Loucy (cell line): ENCODE data around the gene UBE2J2.

Experiments used
- EZH2phosphoT487 ChIP-seq: fragments of 200-600 bp; IDR thresholded peaks from 2 replicates; pipeline ENCODE4 v1.6.1; 2018; ENCODE audit warnings: antibody characterized with exemption, mild to moderate bottlenecking, moderate library complexity, borderline replicate concordance
- TF ChIP-seq, protein P1 (sequence below): fragments of 200-600 bp; sonication (generic); conservative IDR thresholded peaks from 2 replicates; pipeline ENCODE4 v1.5.1; 2014; ENCODE audit warnings: mild to moderate bottlenecking, antibody characterized with exemption, low read length

DNA sequence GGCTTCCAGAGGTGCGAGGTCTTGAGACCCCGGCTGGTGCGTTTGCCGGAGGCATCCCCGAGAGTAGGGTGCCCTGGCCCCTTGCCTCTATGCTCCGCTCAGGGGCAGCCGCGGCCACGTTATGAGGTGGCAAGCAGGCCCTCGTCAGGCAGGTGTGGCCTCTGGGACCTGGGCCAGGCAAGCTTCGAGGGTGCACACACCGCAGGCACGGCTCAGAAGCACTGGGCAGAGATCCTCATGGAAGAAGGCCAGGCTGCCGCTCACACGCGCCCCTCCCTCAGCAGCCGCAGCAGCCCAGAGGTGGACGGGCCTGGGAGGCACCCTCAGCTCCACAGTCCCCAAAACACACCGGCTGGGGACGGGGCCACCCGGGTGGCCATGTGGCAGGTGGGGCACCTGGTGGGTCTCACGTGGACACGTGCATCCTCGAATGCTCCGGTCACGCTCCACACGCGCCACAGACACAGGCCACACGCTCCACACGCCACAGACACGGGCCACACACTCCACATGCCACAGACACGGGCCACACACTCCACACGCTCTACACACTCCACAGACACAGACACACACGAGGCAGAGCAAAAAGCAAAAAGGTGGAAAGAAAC, 48.3 kb downstream of the UBE2J2 start:
- TF ChIP-seq, protein P1, sequence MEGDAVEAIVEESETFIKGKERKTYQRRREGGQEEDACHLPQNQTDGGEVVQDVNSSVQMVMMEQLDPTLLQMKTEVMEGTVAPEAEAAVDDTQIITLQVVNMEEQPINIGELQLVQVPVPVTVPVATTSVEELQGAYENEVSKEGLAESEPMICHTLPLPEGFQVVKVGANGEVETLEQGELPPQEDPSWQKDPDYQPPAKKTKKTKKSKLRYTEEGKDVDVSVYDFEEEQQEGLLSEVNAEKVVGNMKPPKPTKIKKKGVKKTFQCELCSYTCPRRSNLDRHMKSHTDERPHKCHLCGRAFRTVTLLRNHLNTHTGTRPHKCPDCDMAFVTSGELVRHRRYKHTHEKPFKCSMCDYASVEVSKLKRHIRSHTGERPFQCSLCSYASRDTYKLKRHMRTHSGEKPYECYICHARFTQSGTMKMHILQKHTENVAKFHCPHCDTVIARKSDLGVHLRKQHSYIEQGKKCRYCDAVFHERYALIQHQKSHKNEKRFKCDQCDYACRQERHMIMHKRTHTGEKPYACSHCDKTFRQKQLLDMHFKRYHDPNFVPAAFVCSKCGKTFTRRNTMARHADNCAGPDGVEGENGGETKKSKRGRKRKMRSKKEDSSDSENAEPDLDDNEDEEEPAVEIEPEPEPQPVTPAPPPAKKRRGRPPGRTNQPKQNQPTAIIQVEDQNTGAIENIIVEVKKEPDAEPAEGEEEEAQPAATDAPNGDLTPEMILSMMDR = no peak
- TF ChIP-seq EZH2phosphoT487 = no peak
